Loucy (cell line): ENCODE data around the gene SLCO1B1.

Experiments used
- EZH2phosphoT487 ChIP-seq: fragments of 200-600 bp; IDR thresholded peaks from 2 replicates; pipeline ENCODE4 v1.6.1; 2018; ENCODE audit warnings: antibody characterized with exemption, mild to moderate bottlenecking, moderate library complexity, borderline replicate concordance
- TF ChIP-seq, protein P1 (sequence below): fragments of 200-600 bp; sonication (generic); conservative IDR thresholded peaks from 2 replicates; pipeline ENCODE4 v1.5.1; 2014; ENCODE audit warnings: mild to moderate bottlenecking, antibody characterized with exemption, low read length

- TF ChIP-seq, protein P1, sequence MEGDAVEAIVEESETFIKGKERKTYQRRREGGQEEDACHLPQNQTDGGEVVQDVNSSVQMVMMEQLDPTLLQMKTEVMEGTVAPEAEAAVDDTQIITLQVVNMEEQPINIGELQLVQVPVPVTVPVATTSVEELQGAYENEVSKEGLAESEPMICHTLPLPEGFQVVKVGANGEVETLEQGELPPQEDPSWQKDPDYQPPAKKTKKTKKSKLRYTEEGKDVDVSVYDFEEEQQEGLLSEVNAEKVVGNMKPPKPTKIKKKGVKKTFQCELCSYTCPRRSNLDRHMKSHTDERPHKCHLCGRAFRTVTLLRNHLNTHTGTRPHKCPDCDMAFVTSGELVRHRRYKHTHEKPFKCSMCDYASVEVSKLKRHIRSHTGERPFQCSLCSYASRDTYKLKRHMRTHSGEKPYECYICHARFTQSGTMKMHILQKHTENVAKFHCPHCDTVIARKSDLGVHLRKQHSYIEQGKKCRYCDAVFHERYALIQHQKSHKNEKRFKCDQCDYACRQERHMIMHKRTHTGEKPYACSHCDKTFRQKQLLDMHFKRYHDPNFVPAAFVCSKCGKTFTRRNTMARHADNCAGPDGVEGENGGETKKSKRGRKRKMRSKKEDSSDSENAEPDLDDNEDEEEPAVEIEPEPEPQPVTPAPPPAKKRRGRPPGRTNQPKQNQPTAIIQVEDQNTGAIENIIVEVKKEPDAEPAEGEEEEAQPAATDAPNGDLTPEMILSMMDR = no peak
- no peak for TF ChIP-seq EZH2phosphoT487
These were observed 52.8 kb downstream of the SLCO1B1 start for GRCh38 chr12:21183721-21184275.
